ENCODE data around the gene ADGRD2. TPM values are rescaled to one million over a fixed set of nuclear protein-coding genes. Genes with fewer than 3 reads are reported as not detected.
A peak's percentile ranks its signal among the peaks of the same experiment; 100 is the strongest.

Gene ADGRD2
- total RNA-seq, 1 experiment from 2014 or later: 1.5 TPM

GRCh38 chr9:124503713-124504529, 53.7 kb downstream of the ADGRD2 start:
- no peaks in the 10 kb centered on the region for H3K79me2 ChIP-seq (ENCODE audit: insufficient read depth, low read length)
- H3T11ph ChIP-seq (ENCODE audit: low read length): no peak overlapping the region
- no peaks in the 10 kb centered on the region for H3K9me3 ChIP-seq (ENCODE audit: control insufficient read depth, low read depth, low read length)
- H3K36me3 Mint-ChIP-seq (ENCODE audit: insufficient read depth in 1 of 3, low read depth in 3 of 3): peaks cover 0 to 2% (median 0%) of the 10 kb centered on the region in 3 experiments; a peak in 1 of 7 replicates
- peak overlapping the region; percentile 56 for H3K4me2 ChIP-seq (ENCODE audit: insufficient read depth, insufficient read length, low read length)
- no peak overlapping the region; the same call in 1 of the 2 replicates for H3K14ac ChIP-seq (ENCODE audit: insufficient read depth, low read length)
- H3K4me1 Mint-ChIP-seq: peaks cover 6 to 34% of the 10 kb centered on the region in 2 experiments
- peaks cover 67% of the 10 kb centered on the region for H3K27me3 Mint-ChIP-seq (ENCODE audit: low read depth)
- H3K23me2 ChIP-seq (ENCODE audit: insufficient read length, low read depth, low read length, poor library complexity, severe bottlenecking): peaks cover 6% of the 10 kb centered on the region
- no peak overlapping the region for H2AFZ ChIP-seq (ENCODE audit: low read length)
- H2BK120ac ChIP-seq (ENCODE audit: low read depth, low read length, poor library complexity, severe bottlenecking): no peak overlapping the region
- H3K9ac ChIP-seq (ENCODE audit: extremely low read depth, insufficient read length, low read length): no peak overlapping the region
- H4K91ac ChIP-seq (ENCODE audit: insufficient read length, low read depth, low read length): no peak overlapping the region
- H3K27ac ChIP-seq (ENCODE audit: insufficient read length, low read depth, low read length): no peak overlapping the region
- no peak overlapping the region for H2BK20ac ChIP-seq (ENCODE audit: low read depth, low read length, poor library complexity, severe bottlenecking)
- H3K27me3 ChIP-seq (ENCODE audit: insufficient read depth, low read length): peaks cover 33% of the 10 kb centered on the region
- no peak for DNase-seq
- no peak overlapping the region for H3K18ac ChIP-seq (ENCODE audit: insufficient read length, low read depth, low read length)
- H2BK5ac ChIP-seq (ENCODE audit: insufficient read length, low read length): no peak overlapping the region
- no peak overlapping the region for H3K23ac ChIP-seq (ENCODE audit: insufficient read length, low read depth, low read length)
- no peak overlapping the region for H4K5ac ChIP-seq (ENCODE audit: insufficient read length, low read depth, low read length)
- peaks cover 4% of the 10 kb centered on the region; the same call in 1 of the 2 replicates for H3K4me1 ChIP-seq (ENCODE audit: insufficient read depth, low read length)
- H2BK12ac ChIP-seq (ENCODE audit: insufficient read length, low read depth, low read length): no peak overlapping the region
- no peak overlapping the region for H3K56ac ChIP-seq (ENCODE audit: insufficient read length, low read depth, low read length)
- no peak overlapping the region for H3K27ac Mint-ChIP-seq
- no peak overlapping the region for H3K4ac ChIP-seq (ENCODE audit: low read depth, low read length)
- peak overlapping the region; percentile 58 to 80 for H3K4me3 Mint-ChIP-seq
- TF ChIP-seq CTCF (conservative IDR thresholded peaks at IDR 0.05): no peak
- no peak overlapping the region for H4K8ac ChIP-seq (replicated peaks; ENCODE audit: insufficient read length, low read depth, low read length)
- WGBS (ENCODE audit: extremely low coverage, insufficient read length, low lambda C conversion rate): no CpG with 5 or more reads among the region's 76 CpGs
- peaks cover 0 to 8% of the 10 kb centered on the region in 2 experiments; a peak in 3 of 5 replicates for H3K9me3 Mint-ChIP-seq
- H2BK15ac ChIP-seq (ENCODE audit: low read depth, low read length): no peak overlapping the region
- no peaks in the 10 kb centered on the region for H4K20me1 ChIP-seq (ENCODE audit: control insufficient read depth, insufficient read depth, insufficient read length)
- no peaks in the 10 kb centered on the region for H3K79me1 ChIP-seq (ENCODE audit: insufficient read depth, low read depth, low read length, poor library complexity, severe bottlenecking)
- H2AK5ac ChIP-seq (ENCODE audit: insufficient read length, low read length): no peak overlapping the region

Measured in H9 (cell line).